DOHH2 (cell line): ENCODE data around the gene LARP1B.
"Not testable (repeated sequence)": the region's sequence is repeated elsewhere in the genome, so short reads cannot be mapped to it uniquely, and the experiment has no call there.

ENCODE experiments used
- EZH2phosphoT487 ChIP-seq: fragments of 200-600 bp; sonication (generic); IDR thresholded peaks from 2 replicates; pipeline ENCODE4 v1.6.1; 2017; ENCODE audit warnings: borderline replicate concordance, mild to moderate bottlenecking, antibody characterized with exemption, low read length, moderate library complexity, mixed read lengths
- TF ChIP-seq, protein P1 (sequence below): fragments of 200-600 bp; sonication (generic); IDR thresholded peaks from one replicate; pipeline ENCODE4 v1.5.1; 2014; ENCODE audit warnings: antibody characterized with exemption, mild to moderate bottlenecking, low read depth, low read length; ENCODE audit not compliant: poor library complexity, severe bottlenecking

DNA sequence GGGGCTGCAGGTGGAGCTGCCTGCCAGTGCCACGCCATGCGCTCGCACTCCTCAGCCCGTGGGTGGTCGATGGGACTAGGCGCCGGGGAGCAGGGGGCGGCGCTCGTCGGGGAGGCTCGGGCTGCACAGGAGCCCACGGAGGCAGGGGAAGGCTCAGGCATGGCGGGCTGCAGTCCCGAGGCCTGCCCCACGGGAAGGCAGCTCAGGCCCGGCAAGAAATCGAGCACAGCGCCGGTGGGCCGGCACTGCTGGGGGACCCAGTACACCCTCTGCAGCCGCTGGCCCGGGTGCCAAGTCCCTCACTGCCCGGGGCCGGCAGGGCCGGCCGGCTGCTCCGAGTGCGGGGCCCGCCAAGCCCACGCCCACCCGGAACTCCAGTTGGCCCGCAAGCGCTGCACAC, 13.6 kb upstream of the LARP1B start:
- TF ChIP-seq, protein P1, sequence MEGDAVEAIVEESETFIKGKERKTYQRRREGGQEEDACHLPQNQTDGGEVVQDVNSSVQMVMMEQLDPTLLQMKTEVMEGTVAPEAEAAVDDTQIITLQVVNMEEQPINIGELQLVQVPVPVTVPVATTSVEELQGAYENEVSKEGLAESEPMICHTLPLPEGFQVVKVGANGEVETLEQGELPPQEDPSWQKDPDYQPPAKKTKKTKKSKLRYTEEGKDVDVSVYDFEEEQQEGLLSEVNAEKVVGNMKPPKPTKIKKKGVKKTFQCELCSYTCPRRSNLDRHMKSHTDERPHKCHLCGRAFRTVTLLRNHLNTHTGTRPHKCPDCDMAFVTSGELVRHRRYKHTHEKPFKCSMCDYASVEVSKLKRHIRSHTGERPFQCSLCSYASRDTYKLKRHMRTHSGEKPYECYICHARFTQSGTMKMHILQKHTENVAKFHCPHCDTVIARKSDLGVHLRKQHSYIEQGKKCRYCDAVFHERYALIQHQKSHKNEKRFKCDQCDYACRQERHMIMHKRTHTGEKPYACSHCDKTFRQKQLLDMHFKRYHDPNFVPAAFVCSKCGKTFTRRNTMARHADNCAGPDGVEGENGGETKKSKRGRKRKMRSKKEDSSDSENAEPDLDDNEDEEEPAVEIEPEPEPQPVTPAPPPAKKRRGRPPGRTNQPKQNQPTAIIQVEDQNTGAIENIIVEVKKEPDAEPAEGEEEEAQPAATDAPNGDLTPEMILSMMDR: not testable (repeated sequence)
- TF ChIP-seq EZH2phosphoT487: not testable (repeated sequence)
